Measurements from ENCODE around the gene FBXO31.
"Not testable (repeated sequence)": the region's sequence is repeated elsewhere in the genome, so short reads cannot be mapped to it uniquely, and the experiment has no call there.

FBXO31 gene

GRCh38 chr16:87410968-87411367 is 27.4 kb upstream of the FBXO31 start:
- no peak for DNase-seq

- DNase-seq: no peak
These were observed 27.0 kb upstream of the FBXO31 start for GRCh38 chr16:87410530-87410929.

GRCh38 chr16:87409781-87410180 is 26.2 kb upstream of the FBXO31 start:
- DNase-seq: no peak

GRCh38 chr16:87409153-87409552 is 25.6 kb upstream of the FBXO31 start:
- no peak for DNase-seq

DNA sequence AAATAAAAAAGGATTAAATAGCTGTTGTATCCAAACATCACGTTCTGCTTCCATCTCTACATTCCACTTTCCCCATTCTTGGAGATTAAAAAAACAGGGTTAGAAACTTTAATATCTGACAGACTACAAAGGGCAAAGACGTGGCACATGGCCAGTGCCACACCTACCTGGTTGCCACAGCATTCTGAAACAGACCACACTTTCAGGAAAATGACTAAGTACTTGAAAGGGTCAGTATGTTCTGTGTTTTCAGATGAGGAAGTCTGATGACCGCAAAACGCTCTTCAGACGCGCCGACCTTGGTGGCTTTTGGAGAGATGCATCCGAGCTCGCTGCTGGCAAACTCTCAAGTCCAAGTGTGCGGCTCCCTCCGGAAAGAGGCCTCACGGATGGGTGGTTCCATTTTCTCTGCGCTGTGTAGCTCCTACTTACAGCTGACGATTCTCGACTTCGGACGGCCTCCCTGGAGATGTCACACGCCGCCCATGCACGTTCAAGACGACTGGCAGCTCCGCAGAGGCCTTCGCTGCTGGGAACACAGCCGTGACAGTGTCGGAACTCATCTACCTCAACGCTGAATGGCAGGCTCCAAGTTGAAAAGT is 24.0 kb upstream of the FBXO31 start:
- DNase-seq: no peak

DNA sequence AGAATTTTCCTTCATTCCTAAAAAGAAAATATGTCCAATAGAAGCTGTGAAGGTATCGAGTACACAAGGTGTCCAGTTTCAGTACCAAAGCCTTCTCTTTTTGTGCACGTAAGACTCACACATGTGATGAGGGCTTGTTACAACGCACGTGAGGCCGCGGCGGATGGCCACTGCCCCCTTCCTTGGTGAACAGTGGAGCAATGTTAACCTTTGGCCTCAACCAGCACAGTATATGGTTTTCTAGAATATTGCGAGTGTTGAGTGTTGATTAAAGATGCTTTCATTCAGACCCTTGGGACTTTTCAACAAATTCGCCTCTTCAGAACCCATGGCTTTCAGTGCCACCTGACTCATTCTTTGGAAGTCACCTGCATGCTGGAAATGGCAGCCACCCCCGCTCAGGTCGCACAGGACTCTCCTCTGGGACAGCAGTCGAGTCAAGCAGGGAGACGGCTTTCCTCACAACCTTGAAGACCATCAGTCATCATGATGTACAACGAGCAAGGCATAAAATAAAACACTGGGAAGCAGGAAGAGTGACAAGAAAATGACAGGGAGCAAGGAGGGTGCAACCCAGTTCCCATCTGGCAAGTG is 23.0 kb upstream of the FBXO31 start:
- no peak for DNase-seq

DNA sequence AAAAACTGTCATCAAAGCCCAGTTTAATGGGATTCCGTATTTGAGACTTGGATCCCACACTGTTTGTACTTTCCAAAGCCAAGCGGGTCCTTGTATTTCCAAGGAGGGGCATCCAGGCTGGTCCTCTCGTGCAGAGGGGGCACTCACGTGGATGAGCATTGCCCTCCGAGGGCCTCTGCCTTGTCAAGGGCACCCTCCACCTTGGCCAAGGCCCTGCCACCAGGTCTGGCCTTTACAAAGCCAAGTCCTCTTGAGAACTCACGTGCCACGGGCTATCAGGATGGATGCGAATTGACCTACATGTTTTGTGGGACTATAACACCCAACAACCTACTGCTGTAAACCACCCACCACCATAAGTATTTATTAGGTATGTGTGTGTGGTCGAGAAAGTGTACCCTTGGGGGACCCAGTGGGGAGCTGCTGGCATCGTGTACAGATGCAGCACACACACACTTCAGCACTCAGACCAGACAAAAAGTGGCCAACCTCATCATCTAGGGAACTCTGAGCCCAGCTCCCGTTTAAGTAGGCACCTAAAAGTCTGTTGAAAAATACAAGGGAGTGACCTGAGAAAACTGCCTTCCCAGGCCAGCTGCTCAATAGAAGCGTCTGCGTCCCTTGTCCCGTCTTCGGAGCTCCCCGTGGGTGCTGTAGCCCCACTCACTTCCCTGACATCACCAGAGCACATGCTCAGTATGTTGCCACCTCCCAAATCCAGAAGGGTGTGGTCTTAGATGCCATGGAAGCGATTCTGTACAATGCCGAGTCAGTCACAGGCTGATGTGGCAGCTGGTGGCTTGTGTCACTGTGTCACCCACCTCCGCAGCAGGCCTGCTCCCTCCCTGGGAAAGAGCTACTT is 21.4 kb upstream of the FBXO31 start:
- DNase-seq: no peak

DNA sequence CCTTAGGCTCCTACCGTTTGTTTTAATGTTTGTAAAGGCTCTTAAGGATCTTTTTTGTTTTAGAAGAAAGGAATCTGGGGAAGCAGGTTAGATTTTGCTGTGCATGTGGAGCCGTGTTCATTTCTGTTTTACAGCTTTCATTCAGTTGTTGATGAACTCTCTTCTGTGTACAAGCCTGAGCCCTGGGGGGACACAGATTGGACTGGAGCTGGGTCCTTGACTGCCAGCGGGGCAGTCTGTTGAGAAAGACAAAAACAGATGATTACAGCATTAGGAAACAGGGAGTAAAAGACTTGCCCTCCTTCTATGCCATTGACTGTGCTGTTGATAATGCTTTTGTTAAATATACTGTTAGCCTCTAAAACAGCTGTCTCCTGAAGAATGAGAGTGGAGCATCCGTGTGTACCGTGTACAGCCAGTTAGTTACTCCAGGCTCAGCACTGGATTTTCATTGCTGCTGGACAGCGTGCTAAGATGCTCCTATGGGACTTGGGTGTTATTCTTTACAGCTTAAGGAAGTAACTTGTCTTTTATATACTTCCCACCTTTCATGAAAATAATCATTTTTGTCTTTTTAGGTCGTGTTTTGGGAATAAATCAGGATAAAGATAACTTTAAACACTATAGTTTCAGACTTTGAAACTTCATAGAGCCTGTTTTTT is 11.7 kb upstream of the FBXO31 start:
- DNase-seq: no peak

GRCh38 chr16:87393680-87394055 is 10.1 kb upstream of the FBXO31 start:
- DNase-seq: no peak

DNA sequence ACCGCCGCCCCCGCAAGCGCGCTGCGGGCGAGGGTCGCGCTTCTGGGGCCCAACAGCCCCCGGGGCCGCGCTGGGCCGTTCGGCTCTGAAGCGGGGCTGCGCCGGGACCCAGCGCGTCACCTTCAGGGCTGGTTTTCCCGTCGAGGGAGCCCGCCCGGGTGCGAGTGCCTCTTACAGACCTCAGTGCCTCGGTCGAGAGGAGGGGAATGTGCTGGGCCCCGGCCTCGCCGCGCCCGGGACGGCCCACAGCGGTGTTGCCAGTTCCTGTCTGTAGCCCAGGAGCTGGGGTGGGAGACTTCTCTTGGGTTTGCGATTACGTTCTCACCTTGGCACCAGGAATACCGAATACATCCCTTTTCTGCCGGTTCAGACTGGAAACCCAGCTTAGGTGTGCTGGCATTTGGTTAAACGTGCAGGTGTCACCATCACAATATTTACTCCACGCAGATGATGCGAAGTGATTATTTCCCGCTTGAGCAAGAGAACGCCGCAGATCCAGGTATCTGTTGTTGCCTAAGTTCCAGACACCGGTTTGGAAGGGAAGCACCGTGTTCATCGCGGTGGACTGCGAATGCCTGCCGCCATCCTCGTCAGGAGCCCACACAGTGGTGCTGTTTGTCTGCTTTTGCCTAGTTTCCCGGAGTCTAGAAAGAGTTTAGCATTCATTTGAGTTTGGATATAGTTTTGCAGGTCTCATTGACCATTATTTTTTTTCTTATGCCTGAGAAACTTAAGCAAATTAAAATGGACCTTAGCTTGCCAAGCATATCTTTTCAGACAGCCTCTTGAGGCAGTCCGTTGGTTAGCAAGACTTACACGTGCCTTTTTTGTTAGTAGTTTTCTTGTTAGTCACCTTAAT is 9.5 kb upstream of the FBXO31 start:
- DNase-seq: peak; percentile 53 to 59

DNA sequence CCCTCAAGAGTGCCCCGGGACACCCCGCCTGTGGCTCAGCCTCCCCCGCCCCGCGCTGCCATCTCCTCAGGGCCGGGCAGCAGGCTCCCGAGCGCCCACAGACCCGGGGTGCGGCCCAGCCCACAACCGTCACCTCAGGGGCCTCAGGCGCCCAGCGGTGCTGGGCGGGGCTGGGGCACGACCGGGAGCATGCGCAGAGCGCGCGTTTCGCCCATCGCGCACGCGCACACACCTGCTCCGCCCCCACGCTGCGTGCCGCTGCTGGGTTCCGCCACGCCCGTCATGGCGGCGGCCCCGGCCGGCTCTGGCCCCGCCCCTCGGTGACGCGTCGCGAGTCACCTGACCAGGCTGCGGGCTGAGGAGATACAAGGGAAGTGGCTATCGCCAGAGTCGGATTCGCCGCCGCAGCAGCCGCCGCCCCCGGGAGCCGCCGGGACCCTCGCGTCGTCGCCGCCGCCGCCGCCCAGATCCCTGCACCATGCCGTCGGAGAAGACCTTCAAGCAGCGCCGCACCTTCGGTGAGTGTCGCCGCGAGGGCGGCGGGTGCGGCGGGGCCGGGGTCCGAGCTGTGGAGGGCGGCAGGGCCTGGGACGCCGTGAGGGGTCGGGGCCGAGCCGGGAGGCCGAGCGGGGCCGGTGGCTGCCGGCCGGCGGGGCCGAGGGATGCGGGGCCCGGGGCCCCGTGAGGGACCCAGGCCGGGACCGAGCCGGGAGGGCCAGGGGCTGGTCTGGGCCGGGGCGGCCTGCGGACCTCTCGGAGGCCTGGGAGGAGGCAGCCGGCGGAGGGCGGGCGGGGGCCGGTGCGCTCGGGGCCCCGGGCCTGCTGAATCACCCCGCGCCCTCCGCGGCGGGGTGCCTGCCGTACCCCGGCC is 8.6 kb upstream of the FBXO31 start, which contains the start of gene MAP1LC3B:
Gene MAP1LC3B, plus strand, starts transcription at position 387 of the 871 bp plus-strand sequence. Its CDS starts 92 bp downstream, at position 479.
- peak; percentile 96 for DNase-seq

GRCh38 chr16:87391324-87391949 is 7.9 kb upstream of the FBXO31 start:
- DNase-seq: peak in 1 of 2 experiments; percentile 50

DNA sequence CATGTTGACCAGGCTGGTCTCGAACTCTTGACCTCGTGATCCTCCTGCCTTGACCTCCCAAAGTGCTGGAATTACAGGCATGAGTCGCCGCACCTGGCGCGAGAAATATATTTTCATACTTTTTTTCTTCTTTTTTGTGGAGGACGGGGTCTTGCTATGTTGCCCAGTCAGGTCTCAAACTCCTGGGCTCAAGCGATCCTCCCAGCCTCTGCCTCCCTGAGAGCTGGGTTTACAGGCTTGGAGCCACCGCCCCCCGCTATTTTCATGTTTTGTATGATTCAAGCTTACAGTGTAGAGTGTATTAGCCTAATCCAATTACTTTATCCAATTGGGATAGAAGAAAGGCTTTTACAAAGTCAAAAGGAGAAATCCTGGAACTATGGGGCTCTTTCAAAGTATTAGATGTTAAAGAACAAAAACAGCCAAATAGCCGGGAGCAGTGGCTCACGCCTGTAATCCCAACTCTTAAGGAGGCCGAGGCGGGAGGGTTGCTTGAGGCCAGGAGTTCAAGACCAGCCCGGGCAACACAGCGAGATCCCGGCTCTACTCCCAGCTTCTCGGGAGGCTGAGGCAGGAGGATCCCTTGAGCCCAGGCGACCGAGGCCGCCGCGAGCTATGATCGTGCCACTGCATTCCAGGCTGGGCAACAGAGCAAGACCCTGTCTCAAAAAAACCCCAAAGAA is 7.2 kb upstream of the FBXO31 start:
- no peak for DNase-seq

- DNase-seq: not testable (repeated sequence)
These were observed 6.3 kb upstream of the FBXO31 start for GRCh38 chr16:87389914-87390313.

DNA sequence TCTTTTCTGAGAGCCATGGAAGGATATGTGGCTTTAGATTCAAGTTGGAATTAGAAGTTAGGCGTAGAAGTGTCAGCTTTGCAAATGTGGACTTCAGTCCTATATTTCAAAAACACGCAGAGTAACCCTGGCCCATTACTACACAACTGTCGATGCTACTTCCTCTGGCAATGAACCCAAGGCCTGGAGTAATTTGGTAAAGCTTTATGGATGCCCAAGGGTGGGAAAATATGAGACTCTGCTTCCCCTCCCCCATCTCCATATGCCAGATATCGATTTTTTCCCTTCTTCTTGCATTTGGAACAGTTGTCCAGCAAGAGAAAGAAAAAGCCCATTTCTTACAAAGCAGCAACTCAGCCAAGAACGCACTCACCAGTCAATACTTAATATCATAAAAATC is 5.7 kb upstream of the FBXO31 start:
- no peak for DNase-seq

DNA sequence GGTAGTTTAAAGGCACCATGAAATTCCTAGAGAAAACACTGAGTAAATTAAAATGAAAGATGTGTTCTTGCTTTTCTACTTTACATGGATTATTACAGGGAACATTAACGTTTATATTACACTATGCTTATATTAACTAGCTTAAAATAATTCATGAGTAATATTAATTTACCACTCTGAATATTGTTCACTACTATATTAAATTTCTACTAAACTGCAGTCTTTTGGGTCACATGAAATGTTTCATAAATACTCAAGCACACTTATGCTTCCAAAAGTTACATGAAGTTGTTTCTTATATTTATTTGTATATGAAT is 5.2 kb upstream of the FBXO31 start:
- no peak for DNase-seq

DNA sequence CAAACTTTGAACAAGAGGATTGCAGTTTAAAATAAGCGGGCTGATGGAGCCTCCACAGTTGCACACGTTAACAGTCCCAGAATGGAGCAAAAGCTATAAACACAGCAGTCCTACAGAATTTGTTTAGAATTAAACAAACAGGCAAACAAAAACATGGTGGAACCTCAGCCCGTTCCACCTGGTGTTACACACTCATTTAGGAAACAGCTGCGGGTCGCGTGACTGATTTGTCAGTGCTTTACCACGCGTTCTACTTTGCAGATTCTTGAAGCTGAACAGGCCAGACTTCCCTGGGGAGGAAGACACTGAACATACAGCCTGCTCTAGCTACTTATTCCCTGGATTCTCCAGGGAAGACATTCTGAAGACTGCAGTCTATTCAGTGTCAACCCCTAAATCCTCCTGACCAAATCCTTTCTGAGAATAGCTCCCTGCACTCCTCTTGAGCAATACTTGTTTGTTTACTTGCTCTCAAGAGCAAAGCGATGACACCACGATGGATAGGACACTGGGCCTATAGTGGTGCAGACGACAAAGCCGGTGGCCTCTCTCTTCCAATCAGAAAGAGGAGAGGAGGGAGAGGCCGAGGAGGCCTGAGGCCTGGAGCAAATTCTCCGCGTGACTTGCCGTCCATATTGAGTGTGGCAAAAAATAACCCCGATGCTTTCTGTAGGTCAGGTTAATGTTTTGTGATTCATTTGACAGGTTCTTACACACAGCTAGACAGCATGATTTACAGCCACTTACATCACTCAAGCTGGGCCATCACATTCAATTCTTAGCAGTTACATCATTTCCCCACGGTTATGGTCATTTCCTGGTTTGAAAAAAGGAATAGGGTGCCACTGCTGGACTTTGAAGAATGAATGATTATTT is 4.6 kb upstream of the FBXO31 start:
- peak; percentile 81 to 86 for DNase-seq

DNA sequence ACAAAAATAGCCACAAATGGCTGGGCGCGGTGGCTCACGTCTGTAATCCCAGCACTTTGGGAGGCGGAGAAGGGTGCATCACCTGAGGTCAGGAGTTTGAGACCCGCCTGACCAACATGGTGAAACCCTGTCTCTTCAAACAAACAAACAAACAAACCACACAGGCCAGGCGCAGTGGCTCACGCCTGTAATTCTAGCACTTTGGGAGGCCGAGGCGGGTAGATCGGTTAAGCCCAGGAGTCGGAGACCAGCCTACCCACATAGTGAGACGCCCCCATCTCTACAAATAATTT is 1.2 kb upstream of the FBXO31 start:
- DNase-seq: not testable (repeated sequence)

DNA sequence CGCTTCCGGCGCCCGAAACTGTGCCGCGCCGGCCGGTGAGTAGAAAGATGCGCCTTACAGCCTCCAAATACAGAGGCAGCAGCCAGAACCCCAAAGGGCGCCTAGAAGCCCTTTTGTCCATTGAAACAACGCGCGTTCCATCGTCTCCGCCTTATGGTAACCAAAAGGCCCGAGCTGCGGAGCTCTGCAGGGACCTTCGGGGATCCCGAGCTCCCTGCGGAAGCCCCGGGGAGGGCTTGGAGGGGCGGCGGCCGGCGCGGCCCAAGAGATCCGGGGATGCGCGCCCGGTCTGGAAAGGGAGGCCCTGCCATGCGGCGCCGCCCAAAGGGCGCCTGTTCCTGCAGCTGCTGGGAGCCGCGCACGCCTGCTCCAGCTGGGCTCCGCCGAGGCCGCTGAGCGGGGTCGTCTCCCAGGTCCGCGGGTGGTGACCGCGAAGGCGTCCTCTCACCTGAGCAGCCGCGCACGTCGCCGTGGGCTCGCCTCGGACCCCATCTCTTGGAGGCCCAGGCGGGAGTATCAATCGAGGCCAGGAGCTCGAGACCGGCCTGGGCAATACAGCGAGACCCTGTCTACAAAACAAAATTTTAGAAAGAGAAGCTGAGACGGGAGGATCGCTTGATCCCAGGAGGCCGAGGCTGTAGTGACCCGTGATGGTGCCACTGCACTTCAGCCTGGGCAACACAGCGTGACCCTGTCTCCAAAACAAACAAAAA is 742 bp upstream of the FBXO31 start:
- DNase-seq: no peak
